BE2C (cell line): ENCODE measurements around the gene CPT1C.
"Not testable (repeated sequence)": the region's sequence is repeated elsewhere in the genome, so short reads cannot be mapped to it uniquely, and the experiment has no call there.

Source experiments
- DNase-seq: peaks from one replicate; pipeline ENCODE4 v3.0.0-alpha.2; 2020
- H3K27me3 ChIP-seq: fragments of 250-450 bp; sonication (Bioruptor Pico); 2 replicates; pipeline ENCODE4 v1.5.1; 2020; ENCODE audit warnings: mild to moderate bottlenecking
- H3K36me3 ChIP-seq: fragments of 250-450 bp; sonication (Bioruptor Pico); 2 replicates; pipeline ENCODE4 v1.5.1; 2020; ENCODE audit warnings: mild to moderate bottlenecking
- H3K4me1 ChIP-seq: fragments of 250-450 bp; sonication (Bioruptor Pico); 2 replicates; pipeline ENCODE4 v1.5.1; 2020
- H3K4me3 ChIP-seq: 2 replicates; pipeline ENCODE4 v1.5.1; 2011; ENCODE audit warnings: low read depth, low read length
- H3K9me3 ChIP-seq: fragments of 250-450 bp; sonication (Bioruptor Pico); 2 replicates; pipeline ENCODE4 v1.5.1; 2020
- TF ChIP-seq, protein P1 (sequence below): IDR thresholded peaks from 2 replicates; pipeline ENCODE4 v1.5.1; 2012; ENCODE audit warnings: mild to moderate bottlenecking, low read depth, low read length

CPT1C gene

GRCh38 chr19:49718511-49718910 is 27.6 kb downstream of the CPT1C start:
- no peak for DNase-seq
- no peaks in the 10 kb centered on the region for H3K4me1 ChIP-seq
- no peaks in the 10 kb centered on the region for H3K36me3 ChIP-seq
- TF ChIP-seq, protein P1, sequence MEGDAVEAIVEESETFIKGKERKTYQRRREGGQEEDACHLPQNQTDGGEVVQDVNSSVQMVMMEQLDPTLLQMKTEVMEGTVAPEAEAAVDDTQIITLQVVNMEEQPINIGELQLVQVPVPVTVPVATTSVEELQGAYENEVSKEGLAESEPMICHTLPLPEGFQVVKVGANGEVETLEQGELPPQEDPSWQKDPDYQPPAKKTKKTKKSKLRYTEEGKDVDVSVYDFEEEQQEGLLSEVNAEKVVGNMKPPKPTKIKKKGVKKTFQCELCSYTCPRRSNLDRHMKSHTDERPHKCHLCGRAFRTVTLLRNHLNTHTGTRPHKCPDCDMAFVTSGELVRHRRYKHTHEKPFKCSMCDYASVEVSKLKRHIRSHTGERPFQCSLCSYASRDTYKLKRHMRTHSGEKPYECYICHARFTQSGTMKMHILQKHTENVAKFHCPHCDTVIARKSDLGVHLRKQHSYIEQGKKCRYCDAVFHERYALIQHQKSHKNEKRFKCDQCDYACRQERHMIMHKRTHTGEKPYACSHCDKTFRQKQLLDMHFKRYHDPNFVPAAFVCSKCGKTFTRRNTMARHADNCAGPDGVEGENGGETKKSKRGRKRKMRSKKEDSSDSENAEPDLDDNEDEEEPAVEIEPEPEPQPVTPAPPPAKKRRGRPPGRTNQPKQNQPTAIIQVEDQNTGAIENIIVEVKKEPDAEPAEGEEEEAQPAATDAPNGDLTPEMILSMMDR, result no peak
- H3K9me3 ChIP-seq, result no peaks in the 10 kb centered on the region
- no peaks in the 10 kb centered on the region for H3K27me3 ChIP-seq
- H3K4me3 ChIP-seq, result no peak overlapping the region

DNA sequence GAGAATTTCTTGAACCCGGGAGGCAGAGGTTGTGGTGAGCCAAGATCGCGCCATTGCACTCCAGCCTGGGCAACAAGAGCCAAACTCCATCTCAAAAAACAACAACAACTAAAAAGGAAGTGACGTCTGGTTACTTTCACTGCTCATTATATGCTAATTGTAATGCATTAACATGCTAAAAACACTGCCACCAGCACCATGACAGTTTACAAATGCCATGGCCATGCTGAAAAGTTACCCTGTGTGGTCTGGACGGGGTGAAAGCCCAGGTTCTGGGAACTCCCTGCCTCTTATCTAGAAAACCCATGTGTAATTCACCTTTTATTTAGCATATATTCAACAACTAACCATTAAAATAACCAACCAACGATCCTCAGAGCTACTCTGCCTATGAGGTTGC is 28.1 kb downstream of the CPT1C start:
- TF ChIP-seq, protein P1, result no peak
- Histone ChIP-seq H3K4me1 (no peaks in the 10 kb centered on the region), H3K4me3 (no peak overlapping the region), H3K36me3 (no peaks in the 10 kb centered on the region), H3K27me3 (no peaks in the 10 kb centered on the region), H3K9me3 (no peaks in the 10 kb centered on the region)
- DNase-seq, result no peak

GRCh38 chr19:49719420-49719819 is 28.5 kb downstream of the CPT1C start:
- not testable (repeated sequence) for DNase-seq, H3K4me3 ChIP-seq, H3K27me3 ChIP-seq, H3K9me3 ChIP-seq, H3K36me3 ChIP-seq, H3K4me1 ChIP-seq

DNA sequence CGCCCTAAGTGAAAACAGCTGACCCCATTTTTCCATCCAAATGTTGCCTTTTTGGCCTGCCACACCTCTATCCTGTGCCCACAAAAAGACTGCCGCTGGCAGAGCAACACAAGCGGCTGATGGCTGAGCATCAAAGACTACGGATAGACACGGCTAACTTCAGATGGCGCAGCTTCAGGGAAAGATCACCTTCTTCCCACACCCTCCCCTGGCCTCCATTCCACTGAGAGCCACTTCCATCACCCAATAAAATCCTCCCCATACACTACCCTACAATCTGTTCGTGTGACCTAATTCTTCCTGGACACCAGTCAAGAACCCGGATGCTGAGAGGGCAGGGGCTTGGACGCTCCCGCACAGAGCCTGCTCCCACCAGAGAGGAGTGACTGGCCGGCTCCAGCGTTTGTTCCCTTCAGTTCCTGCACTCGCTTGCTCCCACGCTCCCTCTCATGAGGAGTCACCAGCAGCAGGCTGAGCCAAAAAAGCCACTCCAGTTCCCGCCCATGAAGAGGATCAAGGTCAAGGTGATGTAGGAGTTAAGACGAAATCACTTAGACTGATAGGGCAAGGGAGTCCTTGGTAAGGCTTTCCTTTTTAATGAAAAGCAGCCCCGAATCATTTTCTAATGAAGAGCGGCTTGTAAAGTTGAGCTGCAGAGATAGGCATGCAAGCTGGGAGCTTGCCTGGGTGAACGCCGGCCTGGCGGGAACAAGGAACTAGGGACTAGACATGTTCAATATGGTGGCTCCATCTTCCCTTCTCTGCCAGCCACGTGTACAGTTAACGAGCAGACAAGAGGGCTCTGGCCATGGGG is 36.5 kb downstream of the CPT1C start:
- H3K27me3 ChIP-seq, result no peaks in the 10 kb centered on the region
- no peak overlapping the region for H3K4me3 ChIP-seq
- 0 out of 2 replicates have a peak, but pooled peaks cover 3% of the 10 kb centered on the region for H3K4me1 ChIP-seq
- no peak for DNase-seq
- H3K36me3 ChIP-seq, result no peaks in the 10 kb centered on the region
- no peaks in the 10 kb centered on the region; the same call in 1 of the 2 replicates for H3K9me3 ChIP-seq
- TF ChIP-seq, protein P1, result no peak

DNA sequence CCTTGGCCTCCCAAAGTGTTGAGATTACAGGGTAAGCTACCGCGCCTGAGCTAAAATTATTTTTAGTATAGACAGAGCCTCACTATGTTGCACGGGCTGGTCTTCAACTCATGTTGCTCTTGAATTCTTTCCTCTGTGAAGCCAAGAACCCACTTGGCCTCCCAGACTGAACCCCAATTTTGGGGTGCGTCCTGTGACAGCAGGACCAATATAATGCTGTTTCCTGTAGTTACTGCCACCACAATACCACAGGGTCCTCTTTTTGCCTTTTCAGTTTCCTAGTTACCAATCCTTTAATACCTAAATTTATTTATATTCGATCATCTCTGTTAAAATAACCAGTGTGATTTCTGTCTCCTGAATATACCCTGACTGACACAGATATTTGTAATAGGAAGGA is 39.2 kb downstream of the CPT1C start:
- H3K4me1 ChIP-seq, result 0 out of 2 replicates have a peak, but pooled peaks cover 3% of the 10 kb centered on the region
- no peaks in the 10 kb centered on the region for H3K36me3 ChIP-seq
- no peaks in the 10 kb centered on the region for H3K27me3 ChIP-seq
- H3K4me3 ChIP-seq, result no peak overlapping the region
- TF ChIP-seq, protein P1, result no peak
- DNase-seq, result no peak
- no peaks in the 10 kb centered on the region; the same call in 1 of the 2 replicates for H3K9me3 ChIP-seq

DNA sequence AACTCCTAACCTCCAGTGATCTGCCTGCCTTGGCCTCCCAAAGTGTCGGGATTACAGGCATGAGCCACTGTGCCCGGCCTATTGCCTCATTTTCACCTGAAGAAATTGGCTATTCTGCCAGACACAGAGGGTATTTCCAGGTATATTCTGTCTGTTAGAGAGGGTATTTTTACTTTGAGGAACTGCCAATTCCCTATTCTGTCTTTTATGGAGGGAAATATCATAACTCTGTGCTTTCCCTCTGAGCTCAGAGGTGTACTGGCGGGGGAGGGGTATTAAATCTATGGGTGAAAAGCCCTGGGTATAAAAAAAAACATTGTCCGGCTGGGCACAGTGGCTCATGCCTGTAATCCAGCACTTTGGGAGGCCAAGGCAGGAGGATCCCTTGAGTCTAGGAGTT is 47.4 kb downstream of the CPT1C start:
- no peak for DNase-seq
- H3K4me1 ChIP-seq, result no peaks in the 10 kb centered on the region
- no peaks in the 10 kb centered on the region for H3K9me3 ChIP-seq
- H3K4me3 ChIP-seq, result no peak overlapping the region
- no peaks in the 10 kb centered on the region for H3K36me3 ChIP-seq
- H3K27me3 ChIP-seq, result no peaks in the 10 kb centered on the region
- TF ChIP-seq, protein P1, result no peak
